SK-N-SH (cell line): Measurements from ENCODE around the gene SAMD4A. TPM values are rescaled to one million over a fixed set of nuclear protein-coding genes. Genes with fewer than 3 reads are reported as not detected.

Source experiments
- CTCF ChIA-PET: fragments of 300-600, 350-600 bp; formaldehyde crosslinking; extraction: SDS; loops from one replicate; lab custom pipeline; 2021; lab: Yijun Ruan, JAX
- POLR2A ChIA-PET: fragments of 350-600 bp; sonication (Branson Sonifier 250); formaldehyde crosslinking; extraction: SDS; loops from one replicate; lab custom pipeline; 2020; ENCODE audit warnings: antibody characterized with exemption, inconsistent platforms; lab: Yijun Ruan, JAX
- DNase-seq: peaks from one replicate; pipeline ENCODE4 v3.0.0; 2012
- H2AFZ ChIP-seq: fragments of 200-600 bp; sonication (generic); 2 replicates; pipeline ENCODE4 v1.8.1; 2016; ENCODE audit warnings: antibody characterized with exemption, mild to moderate bottlenecking, low read depth
- H3F3A ChIP-seq: fragments of 200-600 bp; sonication (generic); replicated peaks from 2 replicates; pipeline ENCODE3; 2016; ENCODE audit warnings: antibody characterized with exemption, mild to moderate bottlenecking; ENCODE audit not compliant: insufficient read depth
- H3K27ac ChIP-seq, 2 experiments: fragments of 200-500 bp in 1 of 2; fragments of 200-600 bp in 1 of 2; sonication (Bioruptor generic) in 1 of 2; sonication (generic), shearing (Covaris generic) in 1 of 2; 2 replicates each; pipeline versions ENCODE4 v1.5.1 to v1.6.1; 2014 to 2016; ENCODE audit warnings: low read depth in 2 of 2, inconsistent platforms in 1 of 2, low read length in 1 of 2, mild to moderate bottlenecking in 1 of 2, mixed read lengths in 1 of 2
- H3K27me3 ChIP-seq: fragments of 200-600 bp; sonication (generic), shearing (Covaris generic); 2 replicates; pipeline ENCODE4 v1.6.1; 2016; ENCODE audit warnings: mixed run types; ENCODE audit not compliant: insufficient read depth
- H3K36me3 ChIP-seq, 2 experiments: fragments of 200-500 bp in 1 of 2; fragments of 200-600 bp in 1 of 2; sonication (Bioruptor generic) in 1 of 2; sonication (generic) in 1 of 2; replicated peaks in 1 of 2; 2 replicates each; pipeline versions ENCODE3 to v1.5.1; 2014 to 2016; ENCODE audit warnings: low read length in 1 of 2, mild to moderate bottlenecking in 1 of 2; ENCODE audit not compliant: insufficient read depth in 2 of 2, control insufficient read depth in 1 of 2
- H3K4me1 ChIP-seq, 2 experiments: fragments of 200-500 bp in 1 of 2; fragments of 200-600 bp in 1 of 2; sonication (Bioruptor generic) in 1 of 2; sonication (generic), shearing (Covaris generic) in 1 of 2; 2 replicates each; pipeline versions ENCODE4 v1.5.1 to v1.6.1; 2014 to 2016; ENCODE audit warnings: low read depth in 1 of 2, low read length in 1 of 2, mixed run types in 1 of 2; ENCODE audit not compliant: insufficient read depth in 2 of 2, control insufficient read depth in 1 of 2
- H3K4me2 ChIP-seq: fragments of 200-600 bp; sonication (generic), shearing (Covaris generic); 2 replicates; pipeline ENCODE4 v1.6.1; 2017; ENCODE audit warnings: mixed run types
- H3K4me3 ChIP-seq, 2 experiments: fragments of 200-500 bp in 1 of 2; fragments of 200-600 bp in 1 of 2; sonication (Bioruptor generic) in 1 of 2; sonication (generic), shearing (Covaris generic) in 1 of 2; 2 replicates each; pipeline versions ENCODE4 v1.5.1 to v1.8.1; 2014 to 2016; ENCODE audit warnings: low read depth in 2 of 2, inconsistent platforms in 1 of 2, low read length in 1 of 2, mild to moderate bottlenecking in 1 of 2, mixed read lengths in 1 of 2, moderate library complexity in 1 of 2
- H3K79me2 ChIP-seq: fragments of 200-600 bp; sonication (generic); 2 replicates; pipeline ENCODE4 v1.8.1; 2017; ENCODE audit warnings: mild to moderate bottlenecking; ENCODE audit not compliant: insufficient read depth
- H3K9ac ChIP-seq: fragments of 200-600 bp; sonication (generic); 2 replicates; pipeline ENCODE4 v1.6.1; 2017; ENCODE audit warnings: mixed run types
- H3K9me2 ChIP-seq: fragments of 200-600 bp; sonication (generic); 2 replicates; pipeline ENCODE4 v1.6.1; 2017; ENCODE audit warnings: mixed run types
- H3K9me3 ChIP-seq: fragments of 200-600 bp; sonication (generic); 2 replicates; pipeline ENCODE4 v1.6.1; 2017; ENCODE audit warnings: mixed run types, mild to moderate bottlenecking, moderate library complexity
- H4K20me1 ChIP-seq: fragments of 200-600 bp; sonication (generic); 2 replicates; pipeline ENCODE4 v1.6.1; 2017; ENCODE audit warnings: mild to moderate bottlenecking, mixed run types; ENCODE audit not compliant: insufficient read depth
- GABPA ChIP-seq: IDR thresholded peaks from 2 replicates; pipeline ENCODE4 v1.4.0; 2012; ENCODE audit warnings: low read depth, mild to moderate bottlenecking
- GATA2 ChIP-seq: sonication (generic); formaldehyde crosslinking; IDR thresholded peaks from 2 replicates; pipeline ENCODE4 v1.5.0; 2020; ENCODE audit warnings: mild to moderate bottlenecking, missing genetic modification reagents
- JUND ChIP-seq: IDR thresholded peaks from 2 replicates; pipeline ENCODE4 v1.4.0; 2012
- MEF2A ChIP-seq: IDR thresholded peaks from 2 replicates; pipeline ENCODE4 v1.4.0; 2012; ENCODE audit warnings: low read depth, borderline replicate concordance
- MXI1 ChIP-seq: IDR thresholded peaks from 2 replicates; pipeline ENCODE4 v1.6.1; 2012; ENCODE audit warnings: mild to moderate bottlenecking, low read depth, low read length, improper control_type of control experiment
- NRF1 ChIP-seq: IDR thresholded peaks from 2 replicates; pipeline ENCODE4 v1.6.1; 2012; ENCODE audit warnings: low read depth, mild to moderate bottlenecking, low read length
- RFX5 ChIP-seq: IDR thresholded peaks from 2 replicates; pipeline ENCODE4 v1.6.1; 2012; ENCODE audit warnings: mild to moderate bottlenecking, improper control_type of control experiment, low read length
- RXRA ChIP-seq: IDR thresholded peaks from 2 replicates; pipeline ENCODE4 v1.4.0; 2012; ENCODE audit warnings: low read depth, mild to moderate bottlenecking, borderline replicate concordance
- SIN3A ChIP-seq: IDR thresholded peaks from 2 replicates; pipeline ENCODE4 v1.6.1; 2012; ENCODE audit warnings: low read depth, mild to moderate bottlenecking, low read length, moderate library complexity, borderline replicate concordance
- SMC3 ChIP-seq: IDR thresholded peaks from 2 replicates; pipeline ENCODE4 v1.6.1; 2012; ENCODE audit warnings: low read depth, low read length, improper control_type of control experiment
- TEAD4 ChIP-seq: IDR thresholded peaks from 2 replicates; pipeline ENCODE4 v1.4.0; 2012; ENCODE audit warnings: mild to moderate bottlenecking, borderline replicate concordance; ENCODE audit not compliant: insufficient read depth
- YY1 ChIP-seq: IDR thresholded peaks from 2 replicates; pipeline ENCODE4 v1.4.0; 2012; ENCODE audit warnings: low read depth, mild to moderate bottlenecking
- WGBS: methylation state at CpG from one replicate; pipeline ENCODE4 v1.1.6; 2017; ENCODE audit warnings: low lambda C conversion rate; 5-methylcytosine and 5-hydroxymethylcytosine counted together
- polyA plus RNA-seq, 3 experiments: library from polyadenylated mRNA; depleted of rRNA; stranded (reverse); fragments of >200 nt; gene quantifications; 2 replicates each; pipeline ENCODE4 v1.2.3, GENCODE V29; 2012
- TF ChIP-seq, protein P1 (sequence below): IDR thresholded peaks from 2 replicates; pipeline ENCODE4 v1.6.1; 2012; ENCODE audit warnings: mild to moderate bottlenecking, low read depth, low read length, moderate library complexity
- TF ChIP-seq, protein P2 (sequence below): fragments of 150-350 bp; IDR thresholded peaks from 2 replicates; pipeline ENCODE4 v1.6.1; 2017; ENCODE audit warnings: antibody characterized with exemption, low read length, low read depth, borderline replicate concordance
- TF ChIP-seq, protein P3 (sequence below): fragments of 200-600 bp; sonication (generic); IDR thresholded peaks from 2 replicates; pipeline ENCODE4 v1.6.1; 2017; ENCODE audit warnings: antibody characterized with exemption, mild to moderate bottlenecking, moderate library complexity
- TF ChIP-seq, protein P4 (sequence below): IDR thresholded peaks from 2 replicates; pipeline ENCODE4 v1.4.0; 2012; ENCODE audit warnings: low read depth, borderline replicate concordance

The SAMD4A gene
- polyA plus RNA-seq, 1 of the 3 experiments (the other 2 are of a cell fraction) = 5.0 TPM

DNA sequence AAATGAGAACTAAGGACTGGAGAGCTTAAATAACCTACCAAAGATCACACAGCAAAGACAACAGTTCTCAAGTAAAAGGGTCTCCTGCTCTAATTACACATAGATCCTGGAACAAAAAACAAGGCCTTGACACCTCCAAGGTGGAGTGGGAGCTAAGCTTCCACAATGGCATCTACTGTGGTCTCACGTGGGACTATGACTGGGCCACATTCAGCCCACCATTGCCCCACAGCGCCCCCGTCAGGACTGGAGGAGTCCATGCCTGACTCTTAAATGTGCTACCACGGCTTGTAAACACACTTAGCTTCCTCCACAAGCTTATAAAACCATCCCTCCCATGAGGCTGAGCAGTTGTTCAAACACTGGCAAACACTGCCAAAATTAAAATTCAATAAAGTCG lies 247.1 kb downstream of the SAMD4A start:
- H4K20me1 ChIP-seq = no peaks in the 10 kb centered on the region
- H3F3A ChIP-seq = peaks cover under 1% of the 10 kb centered on the region
- H3K9me2 ChIP-seq = no peaks in the 10 kb centered on the region
- H3K4me1 ChIP-seq = peaks cover 2 to 63% of the 10 kb centered on the region in 2 experiments; a peak in 3 of 4 replicates
- DNase-seq = no peak
- peak overlapping the region in 1 of 2 experiments; percentile 100; a peak in 1 of 4 replicates for H3K27ac ChIP-seq
- no peaks in the 10 kb centered on the region for H3K79me2 ChIP-seq
- H3K9me3 ChIP-seq = no peaks in the 10 kb centered on the region
- H3K9ac ChIP-seq = no peak overlapping the region
- no peak overlapping the region for H3K4me2 ChIP-seq
- CTCF ChIA-PET = interaction anchor here (0.9 to 1.6 kb wide), 7 partner anchors 38 to 88 kb away, joined by 3 to 8 read pairs (median 4); partner anchors contain the start of gene GCH1
- no peak overlapping the region for H2AFZ ChIP-seq
- POLR2A ChIA-PET = no interaction called here
- TF ChIP-seq, protein P1, sequence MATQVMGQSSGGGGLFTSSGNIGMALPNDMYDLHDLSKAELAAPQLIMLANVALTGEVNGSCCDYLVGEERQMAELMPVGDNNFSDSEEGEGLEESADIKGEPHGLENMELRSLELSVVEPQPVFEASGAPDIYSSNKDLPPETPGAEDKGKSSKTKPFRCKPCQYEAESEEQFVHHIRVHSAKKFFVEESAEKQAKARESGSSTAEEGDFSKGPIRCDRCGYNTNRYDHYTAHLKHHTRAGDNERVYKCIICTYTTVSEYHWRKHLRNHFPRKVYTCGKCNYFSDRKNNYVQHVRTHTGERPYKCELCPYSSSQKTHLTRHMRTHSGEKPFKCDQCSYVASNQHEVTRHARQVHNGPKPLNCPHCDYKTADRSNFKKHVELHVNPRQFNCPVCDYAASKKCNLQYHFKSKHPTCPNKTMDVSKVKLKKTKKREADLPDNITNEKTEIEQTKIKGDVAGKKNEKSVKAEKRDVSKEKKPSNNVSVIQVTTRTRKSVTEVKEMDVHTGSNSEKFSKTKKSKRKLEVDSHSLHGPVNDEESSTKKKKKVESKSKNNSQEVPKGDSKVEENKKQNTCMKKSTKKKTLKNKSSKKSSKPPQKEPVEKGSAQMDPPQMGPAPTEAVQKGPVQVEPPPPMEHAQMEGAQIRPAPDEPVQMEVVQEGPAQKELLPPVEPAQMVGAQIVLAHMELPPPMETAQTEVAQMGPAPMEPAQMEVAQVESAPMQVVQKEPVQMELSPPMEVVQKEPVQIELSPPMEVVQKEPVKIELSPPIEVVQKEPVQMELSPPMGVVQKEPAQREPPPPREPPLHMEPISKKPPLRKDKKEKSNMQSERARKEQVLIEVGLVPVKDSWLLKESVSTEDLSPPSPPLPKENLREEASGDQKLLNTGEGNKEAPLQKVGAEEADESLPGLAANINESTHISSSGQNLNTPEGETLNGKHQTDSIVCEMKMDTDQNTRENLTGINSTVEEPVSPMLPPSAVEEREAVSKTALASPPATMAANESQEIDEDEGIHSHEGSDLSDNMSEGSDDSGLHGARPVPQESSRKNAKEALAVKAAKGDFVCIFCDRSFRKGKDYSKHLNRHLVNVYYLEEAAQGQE = no peak
- TF ChIP-seq MXI1 (no peak), JUND (no peak), MEF2A (no peak), RXRA (no peak), GABPA (no peak)
- TF ChIP-seq, protein P2, sequence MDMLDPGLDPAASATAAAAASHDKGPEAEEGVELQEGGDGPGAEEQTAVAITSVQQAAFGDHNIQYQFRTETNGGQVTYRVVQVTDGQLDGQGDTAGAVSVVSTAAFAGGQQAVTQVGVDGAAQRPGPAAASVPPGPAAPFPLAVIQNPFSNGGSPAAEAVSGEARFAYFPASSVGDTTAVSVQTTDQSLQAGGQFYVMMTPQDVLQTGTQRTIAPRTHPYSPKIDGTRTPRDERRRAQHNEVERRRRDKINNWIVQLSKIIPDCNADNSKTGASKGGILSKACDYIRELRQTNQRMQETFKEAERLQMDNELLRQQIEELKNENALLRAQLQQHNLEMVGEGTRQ = no peak
- TF ChIP-seq, protein P3, sequence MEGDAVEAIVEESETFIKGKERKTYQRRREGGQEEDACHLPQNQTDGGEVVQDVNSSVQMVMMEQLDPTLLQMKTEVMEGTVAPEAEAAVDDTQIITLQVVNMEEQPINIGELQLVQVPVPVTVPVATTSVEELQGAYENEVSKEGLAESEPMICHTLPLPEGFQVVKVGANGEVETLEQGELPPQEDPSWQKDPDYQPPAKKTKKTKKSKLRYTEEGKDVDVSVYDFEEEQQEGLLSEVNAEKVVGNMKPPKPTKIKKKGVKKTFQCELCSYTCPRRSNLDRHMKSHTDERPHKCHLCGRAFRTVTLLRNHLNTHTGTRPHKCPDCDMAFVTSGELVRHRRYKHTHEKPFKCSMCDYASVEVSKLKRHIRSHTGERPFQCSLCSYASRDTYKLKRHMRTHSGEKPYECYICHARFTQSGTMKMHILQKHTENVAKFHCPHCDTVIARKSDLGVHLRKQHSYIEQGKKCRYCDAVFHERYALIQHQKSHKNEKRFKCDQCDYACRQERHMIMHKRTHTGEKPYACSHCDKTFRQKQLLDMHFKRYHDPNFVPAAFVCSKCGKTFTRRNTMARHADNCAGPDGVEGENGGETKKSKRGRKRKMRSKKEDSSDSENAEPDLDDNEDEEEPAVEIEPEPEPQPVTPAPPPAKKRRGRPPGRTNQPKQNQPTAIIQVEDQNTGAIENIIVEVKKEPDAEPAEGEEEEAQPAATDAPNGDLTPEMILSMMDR = peak; percentile 30
- WGBS = 78% methylated on average over 2 of the region's 5 CpGs
- no peaks in the 10 kb centered on the region for H3K36me3 ChIP-seq
- H3K27me3 ChIP-seq = no peaks in the 10 kb centered on the region
- no peak overlapping the region for H3K4me3 ChIP-seq

DNA sequence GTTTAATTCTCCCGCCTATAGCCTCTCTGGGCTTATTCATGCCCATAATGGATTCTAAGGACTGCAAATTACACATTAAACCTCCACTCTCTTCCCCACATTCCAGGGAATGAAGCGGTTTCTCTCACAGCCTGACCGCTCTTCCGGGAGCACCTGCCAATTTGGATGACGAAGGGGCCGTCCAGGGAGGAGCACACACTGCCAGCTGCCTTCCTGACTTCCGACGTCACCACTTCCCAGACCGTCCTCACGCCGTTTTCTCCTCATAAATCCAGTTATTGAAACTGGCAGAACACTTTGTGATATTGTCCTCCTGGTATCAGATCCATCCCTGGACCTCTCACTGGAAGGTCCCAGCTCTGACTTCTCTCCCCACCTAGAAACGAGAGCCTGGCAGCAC lies 248.1 kb downstream of the SAMD4A start:
- H3K9me2 ChIP-seq = no peaks in the 10 kb centered on the region
- H3K9me3 ChIP-seq = no peaks in the 10 kb centered on the region
- H3K9ac ChIP-seq = no peak overlapping the region
- peaks cover 5% of the 10 kb centered on the region for H3F3A ChIP-seq
- H3K4me1 ChIP-seq = peaks cover 5 to 63% of the 10 kb centered on the region in 2 experiments; a peak in 3 of 4 replicates
- H3K79me2 ChIP-seq = no peaks in the 10 kb centered on the region
- peak overlapping the region in 1 of 2 experiments; percentile 100; a peak in 2 of 4 replicates for H3K27ac ChIP-seq
- POLR2A ChIA-PET = no interaction called here
- H2AFZ ChIP-seq = no peak overlapping the region
- 87% methylated on average over 12 of the region's 12 CpGs for WGBS
- H3K27me3 ChIP-seq = no peaks in the 10 kb centered on the region
- no peak for DNase-seq
- H4K20me1 ChIP-seq = no peaks in the 10 kb centered on the region
- CTCF ChIA-PET = interaction anchor here (0.8 to 1.6 kb wide), 4 partner anchors 9 to 87 kb away, joined by 4 to 6 read pairs (median 5); partner anchors contain the start of gene GCH1
- H3K36me3 ChIP-seq = no peaks in the 10 kb centered on the region
- H3K4me2 ChIP-seq = no peak overlapping the region
- no peak overlapping the region for H3K4me3 ChIP-seq
- TF ChIP-seq, protein P4, sequence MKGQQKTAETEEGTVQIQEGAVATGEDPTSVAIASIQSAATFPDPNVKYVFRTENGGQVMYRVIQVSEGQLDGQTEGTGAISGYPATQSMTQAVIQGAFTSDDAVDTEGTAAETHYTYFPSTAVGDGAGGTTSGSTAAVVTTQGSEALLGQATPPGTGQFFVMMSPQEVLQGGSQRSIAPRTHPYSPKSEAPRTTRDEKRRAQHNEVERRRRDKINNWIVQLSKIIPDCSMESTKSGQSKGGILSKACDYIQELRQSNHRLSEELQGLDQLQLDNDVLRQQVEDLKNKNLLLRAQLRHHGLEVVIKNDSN = no peak
- TF ChIP-seq SIN3A (no peak), TEAD4 (no peak), RFX5 (no peak), SMC3 (no peak), NRF1 (no peak), JUND (no peak), MXI1 (no peak), GATA2 (no peak), YY1 (no peak)
- TF ChIP-seq, protein P2 = no peak
